Activated CD8-positive, alpha-beta T cell treated with anti-CD3 and anti-CD28 coated beads for 36 hours (primary cell): ENCODE measurements around the gene SORCS3. TPM values are rescaled to one million over a fixed set of nuclear protein-coding genes. Genes with fewer than 3 reads are reported as not detected.

Experiments
- ATAC-seq: fragments of 200-7000 bp; cut with Tn5 transposase; one replicate; pipeline ENCODE4 v1.10.0; 2021; ENCODE audit warnings: mild to moderate bottlenecking, moderate library complexity
- CTCF ChIA-PET: fragments of 350-600 bp; sonication (Branson Sonifier 250); formaldehyde crosslinking; loops from one replicate; lab custom pipeline; 2021; ENCODE audit warnings: antibody characterized with exemption; lab: Charles Lee
- POLR2A ChIA-PET: fragments of 350-600 bp; sonication (Branson Sonifier 250); formaldehyde crosslinking; loops from one replicate; lab custom pipeline; 2021; ENCODE audit warnings: antibody characterized with exemption; lab: Charles Lee
- DNase-seq: peaks from one replicate; pipeline ENCODE4 v3.0.0-alpha.2; 2020
- H3K27ac Mint-ChIP-seq: one replicate; pipeline ENCODE4 v1.8.0; 2021; ENCODE audit warnings: mild to moderate bottlenecking, mixed read lengths
- H3K27me3 Mint-ChIP-seq: one replicate; pipeline ENCODE4 v1.8.0; 2021; ENCODE audit warnings: mixed read lengths
- H3K36me3 Mint-ChIP-seq: one replicate; pipeline ENCODE4 v1.8.0; 2021; ENCODE audit warnings: low read depth, mixed read lengths
- H3K4me1 Mint-ChIP-seq: one replicate; pipeline ENCODE4 v1.8.0; 2021; ENCODE audit warnings: low read depth, mixed read lengths
- H3K4me3 Mint-ChIP-seq: one replicate; pipeline ENCODE4 v1.8.0; 2021; ENCODE audit warnings: mild to moderate bottlenecking, moderate library complexity, mixed read lengths
- H3K9me3 Mint-ChIP-seq: one replicate; pipeline ENCODE4 v1.8.0; 2021; ENCODE audit warnings: mixed read lengths
- intact Hi-C: fragments of 100-400 bp; cut with micrococcal nuclease; formaldehyde crosslinking; loops from one replicate; pipeline ENCODE4 v1.10.0; 2022
- total RNA-seq, 2 experiments: library from RNA; stranded (reverse); gene quantifications; one replicate each; pipeline ENCODE4 v1.2.3, GENCODE V29; 2021
- TF ChIP-seq, protein P1 (sequence below): fragments of 200-600 bp; IDR thresholded peaks from one replicate; pipeline ENCODE4 v1.8.0; 2022; ENCODE audit warnings: antibody characterized with exemption, mild to moderate bottlenecking

The SORCS3 gene
- total RNA-seq, 2 experiments from 2014 or later = not detected

- TF ChIP-seq, protein P1, sequence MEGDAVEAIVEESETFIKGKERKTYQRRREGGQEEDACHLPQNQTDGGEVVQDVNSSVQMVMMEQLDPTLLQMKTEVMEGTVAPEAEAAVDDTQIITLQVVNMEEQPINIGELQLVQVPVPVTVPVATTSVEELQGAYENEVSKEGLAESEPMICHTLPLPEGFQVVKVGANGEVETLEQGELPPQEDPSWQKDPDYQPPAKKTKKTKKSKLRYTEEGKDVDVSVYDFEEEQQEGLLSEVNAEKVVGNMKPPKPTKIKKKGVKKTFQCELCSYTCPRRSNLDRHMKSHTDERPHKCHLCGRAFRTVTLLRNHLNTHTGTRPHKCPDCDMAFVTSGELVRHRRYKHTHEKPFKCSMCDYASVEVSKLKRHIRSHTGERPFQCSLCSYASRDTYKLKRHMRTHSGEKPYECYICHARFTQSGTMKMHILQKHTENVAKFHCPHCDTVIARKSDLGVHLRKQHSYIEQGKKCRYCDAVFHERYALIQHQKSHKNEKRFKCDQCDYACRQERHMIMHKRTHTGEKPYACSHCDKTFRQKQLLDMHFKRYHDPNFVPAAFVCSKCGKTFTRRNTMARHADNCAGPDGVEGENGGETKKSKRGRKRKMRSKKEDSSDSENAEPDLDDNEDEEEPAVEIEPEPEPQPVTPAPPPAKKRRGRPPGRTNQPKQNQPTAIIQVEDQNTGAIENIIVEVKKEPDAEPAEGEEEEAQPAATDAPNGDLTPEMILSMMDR = no peak
- no peak for ATAC-seq
- no peak overlapping the region for H3K27ac Mint-ChIP-seq
- H3K9me3 Mint-ChIP-seq = no peaks in the 10 kb centered on the region
- H3K36me3 Mint-ChIP-seq = no peaks in the 10 kb centered on the region
- no peaks in the 10 kb centered on the region for H3K4me1 Mint-ChIP-seq
- DNase-seq = no peak
- no peaks in the 10 kb centered on the region for H3K27me3 Mint-ChIP-seq
- intact Hi-C loops = no loop called here
- ChIA-PET POLR2A (interaction anchor here (0.7 kb wide), 1 partner anchor 56 kb away, joined by 3 read pairs; no protein-coding TSS in a partner anchor), CTCF (no interaction called here)
- no peak overlapping the region for H3K4me3 Mint-ChIP-seq
Measured at GRCh38 chr10:105247831-105248499, 606.9 kb downstream of the SORCS3 start.

DNA sequence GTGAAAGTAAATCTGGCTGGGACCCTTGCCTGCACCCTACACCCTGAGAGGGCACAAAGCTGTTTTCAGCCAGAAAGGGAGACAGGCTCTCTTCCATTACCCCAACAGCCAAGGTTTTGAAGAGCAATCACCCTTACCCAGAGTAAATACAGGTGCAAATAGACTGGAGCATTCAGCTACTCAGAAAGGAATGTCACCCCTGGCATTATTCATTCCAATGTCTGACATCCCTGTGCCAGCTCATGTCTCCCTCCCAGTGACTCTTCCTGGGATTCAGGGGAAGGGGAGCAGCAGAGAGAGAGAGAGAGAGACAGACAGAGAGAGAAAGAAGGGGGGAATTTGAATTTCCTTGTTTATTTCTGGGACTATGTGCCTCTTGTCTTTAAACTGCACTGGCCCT is 611.8 kb downstream of the SORCS3 start:
- H3K9me3 Mint-ChIP-seq = no peaks in the 10 kb centered on the region
- TF ChIP-seq, protein P1 = no peak
- ChIA-PET POLR2A (no interaction called here), CTCF (interaction anchor here (1.1 kb wide), 1 partner anchor 9 kb away, joined by 3 read pairs; no protein-coding TSS in a partner anchor)
- H3K4me1 Mint-ChIP-seq = no peaks in the 10 kb centered on the region
- no peak overlapping the region for H3K27ac Mint-ChIP-seq
- DNase-seq = no peak
- intact Hi-C loops = no loop called here
- no peaks in the 10 kb centered on the region for H3K36me3 Mint-ChIP-seq
- ATAC-seq = no peak
- no peaks in the 10 kb centered on the region for H3K27me3 Mint-ChIP-seq
- no peak overlapping the region for H3K4me3 Mint-ChIP-seq

- TF ChIP-seq, protein P1 = no peak
- Mint-ChIP-seq H3K4me1 (no peaks in the 10 kb centered on the region), H3K27me3 (no peaks in the 10 kb centered on the region), H3K4me3 (no peak overlapping the region), H3K9me3 (no peaks in the 10 kb centered on the region), H3K36me3 (no peaks in the 10 kb centered on the region), H3K27ac (no peak overlapping the region)
- intact Hi-C loops = no loop called here
- POLR2A ChIA-PET = no interaction called here
- ATAC-seq (no peak), DNase-seq (no peak)
- CTCF ChIA-PET = no interaction called here
Measured at GRCh38 chr10:105253515-105254212, 612.6 kb downstream of the SORCS3 start.

GRCh38 chr10:105258036-105258673 is 617.1 kb downstream of the SORCS3 start:
- H3K4me1 Mint-ChIP-seq = no peaks in the 10 kb centered on the region
- TF ChIP-seq, protein P1 = no peak
- ChIA-PET CTCF (no interaction called here), POLR2A (no interaction called here)
- ATAC-seq = no peak
- intact Hi-C loops = no loop called here
- no peak for DNase-seq
- peaks cover 1% of the 10 kb centered on the region for H3K27me3 Mint-ChIP-seq
- no peak overlapping the region for H3K4me3 Mint-ChIP-seq
- no peaks in the 10 kb centered on the region for H3K9me3 Mint-ChIP-seq
- no peak overlapping the region for H3K27ac Mint-ChIP-seq
- no peaks in the 10 kb centered on the region for H3K36me3 Mint-ChIP-seq

GRCh38 chr10:105258674-105259065 is 617.6 kb downstream of the SORCS3 start:
- no peak for DNase-seq
- no peak for ATAC-seq
- ChIA-PET POLR2A (no interaction called here), CTCF (no interaction called here)
- Mint-ChIP-seq H3K4me1 (no peaks in the 10 kb centered on the region), H3K4me3 (no peak overlapping the region), H3K9me3 (no peaks in the 10 kb centered on the region), H3K27me3 (peaks cover 1% of the 10 kb centered on the region), H3K27ac (no peak overlapping the region), H3K36me3 (no peaks in the 10 kb centered on the region)
- intact Hi-C loops = no loop called here
- TF ChIP-seq, protein P1 = no peak
